ENCODE data around the gene ZFAND3. TPM values are rescaled to one million over a fixed set of nuclear protein-coding genes. Genes with fewer than 3 reads are reported as not detected.

ZFAND3 gene
- total RNA-seq, 1 donor from 2014 or later: 66.9 TPM

- H3K9me3 Mint-ChIP-seq: no peaks in the 10 kb centered on the region
- no peak for DNase-seq (ENCODE audit: extremely low spot score, unreplicated experiment)
- H3K27ac Mint-ChIP-seq: no peak overlapping the region
- no peaks in the 10 kb centered on the region for H3K36me3 Mint-ChIP-seq
- H3K4me1 Mint-ChIP-seq (ENCODE audit: unreplicated experiment): peaks cover 37% of the 10 kb centered on the region
- peaks cover 13% of the 10 kb centered on the region for H3K27me3 Mint-ChIP-seq
- no peak for TF ChIP-seq CTCF (conservative IDR thresholded peaks at IDR 0.05)
- H3K4me3 Mint-ChIP-seq: peak overlapping the region; percentile 57
Measured at GRCh38 chr6:37785002-37785662, 34.4 kb upstream of the ZFAND3 start.

DNA sequence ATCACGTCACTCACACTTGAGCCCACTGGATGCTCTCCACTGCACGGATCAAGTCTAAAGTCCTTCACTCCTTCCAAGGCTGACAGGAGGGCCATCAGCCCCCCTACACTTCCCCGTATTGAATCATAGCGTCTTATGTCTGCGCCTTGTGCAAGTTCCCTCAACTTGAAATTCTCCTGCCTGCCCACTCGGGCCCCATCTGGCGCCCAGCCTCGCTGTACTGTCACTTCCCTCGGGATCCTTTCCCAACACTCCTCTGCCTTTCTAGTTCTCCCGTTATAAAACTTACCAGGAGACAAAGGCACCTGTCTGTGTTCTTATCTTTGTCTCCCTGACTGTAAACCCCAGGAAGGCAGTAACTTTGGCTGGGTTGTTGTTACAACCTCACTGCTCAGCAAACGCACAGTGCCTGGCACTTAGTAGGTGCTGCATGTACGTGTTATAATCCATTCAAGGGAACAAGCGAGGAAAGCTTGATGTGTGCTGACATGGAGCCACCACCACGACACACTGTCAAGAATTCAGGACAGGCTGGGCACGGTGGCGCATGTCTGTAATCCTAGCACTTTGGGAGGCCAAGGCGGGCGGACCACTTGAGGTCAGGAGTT, 33.8 kb upstream of the ZFAND3 start:
- Mint-ChIP-seq H3K9me3 (no peaks in the 10 kb centered on the region), H3K36me3 (no peaks in the 10 kb centered on the region), H3K27ac (no peak overlapping the region), H3K27me3 (peaks cover 13% of the 10 kb centered on the region), H3K4me3 (no peak overlapping the region), H3K4me1 (ENCODE audit: unreplicated experiment) (peaks cover 38% of the 10 kb centered on the region)
- no peak for DNase-seq (ENCODE audit: extremely low spot score, unreplicated experiment)
- no peak for TF ChIP-seq CTCF (conservative IDR thresholded peaks at IDR 0.05)

DNA sequence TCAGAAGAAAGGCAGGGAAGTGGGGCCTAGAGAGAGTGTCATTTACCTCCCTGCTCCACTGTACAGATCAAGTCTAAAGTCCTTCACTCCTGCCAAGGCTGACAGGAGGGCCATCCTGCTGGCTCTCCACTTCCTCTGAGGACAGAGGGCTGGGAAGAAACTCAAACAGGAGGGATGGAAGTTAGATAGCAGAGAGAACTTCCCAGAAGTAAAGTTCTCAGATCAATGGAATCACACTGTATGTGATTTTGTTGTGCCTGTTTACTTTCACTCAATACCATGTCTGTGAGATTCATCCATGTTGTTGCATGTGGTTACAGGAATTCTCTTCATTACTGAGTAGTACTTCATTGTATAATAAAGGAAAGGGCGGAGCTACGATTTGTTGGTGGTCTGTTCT, 32.3 kb upstream of the ZFAND3 start:
- no peak for DNase-seq (ENCODE audit: extremely low spot score, unreplicated experiment)
- TF ChIP-seq CTCF (conservative IDR thresholded peaks at IDR 0.05): no peak
- peaks cover 13% of the 10 kb centered on the region for H3K27me3 Mint-ChIP-seq
- no peaks in the 10 kb centered on the region for H3K9me3 Mint-ChIP-seq
- no peak overlapping the region for H3K4me3 Mint-ChIP-seq
- H3K27ac Mint-ChIP-seq: no peak overlapping the region
- H3K36me3 Mint-ChIP-seq: no peaks in the 10 kb centered on the region
- H3K4me1 Mint-ChIP-seq (ENCODE audit: unreplicated experiment): peaks cover 49% of the 10 kb centered on the region

DNA sequence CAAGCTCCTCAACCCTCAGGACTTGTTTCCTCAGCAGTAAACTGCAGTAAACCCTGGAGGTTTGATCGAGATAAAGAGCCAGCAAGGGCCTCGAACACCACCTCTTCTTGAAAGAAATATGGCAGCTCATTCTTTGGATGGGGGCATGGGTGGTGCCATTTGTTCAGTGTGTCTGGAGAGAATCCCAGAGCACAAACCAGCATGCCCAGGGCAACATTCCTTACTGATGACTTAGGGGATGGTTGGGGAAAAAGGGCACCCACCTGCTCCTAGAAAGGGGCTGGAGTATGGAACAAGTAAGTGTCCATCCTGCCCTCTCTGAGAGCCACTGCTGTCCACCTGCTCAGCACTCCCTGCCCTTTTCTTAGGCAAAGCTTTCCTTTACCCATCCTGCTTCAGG, 31.3 kb upstream of the ZFAND3 start:
- H3K4me1 Mint-ChIP-seq (ENCODE audit: unreplicated experiment): peaks cover 42% of the 10 kb centered on the region

GRCh38 chr6:37791156-37791919, 28.2 kb upstream of the ZFAND3 start:
- Mint-ChIP-seq H3K27ac (peak overlapping the region; percentile 88), H3K4me3 (peak overlapping the region; percentile 67), H3K9me3 (no peaks in the 10 kb centered on the region), H3K36me3 (no peaks in the 10 kb centered on the region), H3K4me1 (ENCODE audit: unreplicated experiment) (peaks cover 17% of the 10 kb centered on the region), H3K27me3 (no peaks in the 10 kb centered on the region)
- TF ChIP-seq CTCF (conservative IDR thresholded peaks at IDR 0.05): peak; percentile 96
- peak; percentile 85 for DNase-seq (ENCODE audit: extremely low spot score, unreplicated experiment)

More for the DNA sequence above, 31.3 kb upstream of the ZFAND3 start:
- H3K27ac Mint-ChIP-seq: no peak overlapping the region
- DNase-seq (ENCODE audit: extremely low spot score, unreplicated experiment): no peak
- peaks cover 13% of the 10 kb centered on the region for H3K27me3 Mint-ChIP-seq
- no peaks in the 10 kb centered on the region for H3K9me3 Mint-ChIP-seq
- TF ChIP-seq CTCF (conservative IDR thresholded peaks at IDR 0.05): no peak
- no peaks in the 10 kb centered on the region for H3K36me3 Mint-ChIP-seq
- H3K4me3 Mint-ChIP-seq: no peak overlapping the region

Measured in type B pancreatic cell (in vitro differentiated cells).